Liver (tissue), 9 donors: ENCODE results near the gene PPP1R2. TPM values are rescaled to one million over a fixed set of nuclear protein-coding genes. Genes with fewer than 3 reads are reported as not detected.

Experiments
- DNase-seq: peaks from one replicate; pipeline ENCODE4 v3.0.0-alpha.2; 2017; ENCODE audit warnings: low spot score
- H3K27ac ChIP-seq, 2 donors: one replicate each; pipeline ENCODE4 v1.7.0; 2013; ENCODE audit warnings: inconsistent platforms in 2 of 2, low read length in 2 of 2, control low read depth in 1 of 2, low read depth in 1 of 2, mild to moderate bottlenecking in 1 of 2
- H3K27me3 ChIP-seq, 4 donors: one replicate each; pipeline versions ENCODE4 v1.6.1 to v1.7.0; 2013; ENCODE audit warnings: low read length in 3 of 4, inconsistent platforms in 1 of 4, mild to moderate bottlenecking in 1 of 4, moderate library complexity in 1 of 4; ENCODE audit not compliant: control insufficient read depth in 4 of 4, insufficient read depth in 4 of 4
- H3K36me3 ChIP-seq, 4 donors: one replicate each; pipeline versions ENCODE4 v1.6.1 to v1.7.0; 2013; ENCODE audit warnings: low read length in 3 of 4, mild to moderate bottlenecking in 3 of 4, low read depth in 1 of 4, moderate library complexity in 1 of 4; ENCODE audit not compliant: control insufficient read depth in 4 of 4, insufficient read depth in 3 of 4
- H3K4me1 ChIP-seq, 4 donors: one replicate each; pipeline versions ENCODE4 v1.6.1 to v1.7.0; 2013; ENCODE audit warnings: low read length in 3 of 4, mild to moderate bottlenecking in 3 of 4, moderate library complexity in 1 of 4; ENCODE audit not compliant: control insufficient read depth in 4 of 4, insufficient read depth in 4 of 4
- H3K4me3 ChIP-seq, 3 donors: one replicate each; pipeline versions ENCODE4 v1.6.1 to v1.7.0; 2013; ENCODE audit warnings: low read length in 3 of 3, control low read depth in 1 of 3, low read depth in 1 of 3, mild to moderate bottlenecking in 1 of 3
- H3K9ac ChIP-seq, 2 donors: one replicate each; pipeline ENCODE4 v1.7.0; 2013; ENCODE audit warnings: low read length in 2 of 2, mild to moderate bottlenecking in 2 of 2, moderate library complexity in 2 of 2, control low read depth in 1 of 2, low read depth in 1 of 2
- H3K9me3 ChIP-seq, 4 donors: one replicate each; pipeline versions ENCODE4 v1.6.1 to v1.7.0; 2013; ENCODE audit warnings: low read length in 3 of 4; ENCODE audit not compliant: control insufficient read depth in 4 of 4
- EGR1 ChIP-seq, 2 donors: IDR thresholded peaks; 2 replicates each; pipeline ENCODE4 v1.6.1; 2016 to 2018; ENCODE audit warnings: antibody characterized with exemption in 2 of 2, low read depth in 2 of 2
- FOXA1 ChIP-seq: IDR thresholded peaks from 2 replicates; pipeline ENCODE4 v1.6.1; 2016; ENCODE audit warnings: antibody characterized with exemption
- GABPA ChIP-seq, 2 donors: IDR thresholded peaks in 1 of 2; conservative IDR thresholded peaks in 1 of 2; 2 replicates each; pipeline ENCODE4 v1.6.1; 2016; ENCODE audit warnings: antibody characterized with exemption in 2 of 2, mild to moderate bottlenecking in 1 of 2, moderate library complexity in 1 of 2
- HNF4G ChIP-seq: IDR thresholded peaks from 2 replicates; pipeline ENCODE4 v1.6.1; 2016; ENCODE audit warnings: antibody characterized with exemption
- JUND ChIP-seq, 2 donors: IDR thresholded peaks; 2 replicates each; pipeline ENCODE4 v1.6.1; 2016; ENCODE audit warnings: antibody characterized with exemption in 2 of 2
- RAD21 ChIP-seq, 2 donors: IDR thresholded peaks; 2 replicates each; pipeline ENCODE4 v1.6.1; 2016; ENCODE audit warnings: antibody characterized with exemption in 2 of 2, mild to moderate bottlenecking in 2 of 2
- REST ChIP-seq: IDR thresholded peaks from 2 replicates; pipeline ENCODE4 v1.6.1; 2016; ENCODE audit warnings: antibody characterized with exemption, mild to moderate bottlenecking
- RXRA ChIP-seq, 2 donors: IDR thresholded peaks; 2 replicates each; pipeline ENCODE4 v1.6.1; 2017 to 2018; ENCODE audit warnings: antibody characterized with exemption in 2 of 2, mild to moderate bottlenecking in 1 of 2
- SP1 ChIP-seq: IDR thresholded peaks from 2 replicates; pipeline ENCODE4 v1.6.1; 2018; ENCODE audit warnings: antibody characterized with exemption, mild to moderate bottlenecking
- TAF1 ChIP-seq: conservative IDR thresholded peaks from 2 replicates; pipeline ENCODE4 v1.6.1; 2016; ENCODE audit warnings: antibody characterized with exemption, mild to moderate bottlenecking
- YY1 ChIP-seq: IDR thresholded peaks from 2 replicates; pipeline ENCODE4 v1.6.1; 2016; ENCODE audit warnings: antibody characterized with exemption, mild to moderate bottlenecking
- ZBTB33 ChIP-seq: IDR thresholded peaks from 2 replicates; pipeline ENCODE4 v1.6.1; 2016; ENCODE audit warnings: antibody characterized with exemption
- WGBS: extraction: QIAGEN DNeasy Blood & Tissue Kit; methylation state at CpG from one replicate; pipeline ENCODE4 v1.1.7; 2013; 5-methylcytosine and 5-hydroxymethylcytosine counted together
- polyA plus RNA-seq, 2 donors: library from polyadenylated mRNA; stranded (reverse) in 1 of 2; unstranded in 1 of 2; fragments of 200-250 nt in 1 of 2; fragments of >200 nt in 1 of 2; fragmentation: Nextera tagmentation in 1 of 2; extraction: Ambion mirVana in 1 of 2; gene quantifications; one replicate each; pipeline versions ENCODE4 v1.2.1 to v1.2.3, GENCODE V29; 2013 to 2015
- total RNA-seq, 2 donors: library from RNA; depleted of rRNA; stranded (reverse); fragments of >200 nt; gene quantifications; one replicate each; pipeline ENCODE4 v1.2.3, GENCODE V29; 2014
- TF ChIP-seq, protein P1 (sequence below): IDR thresholded peaks from 2 replicates; pipeline ENCODE4 v1.6.1; 2016; ENCODE audit warnings: antibody characterized with exemption
- donor health status: healthy.
- donor health status: healthy.
- donor health status: healthy.
- donor health status: healthy.
- donor health status: healthy.

Gene PPP1R2
- total and polyA plus RNA-seq, 4 donors, result 9.3 to 21.4 (median 16.0) TPM

DNA sequence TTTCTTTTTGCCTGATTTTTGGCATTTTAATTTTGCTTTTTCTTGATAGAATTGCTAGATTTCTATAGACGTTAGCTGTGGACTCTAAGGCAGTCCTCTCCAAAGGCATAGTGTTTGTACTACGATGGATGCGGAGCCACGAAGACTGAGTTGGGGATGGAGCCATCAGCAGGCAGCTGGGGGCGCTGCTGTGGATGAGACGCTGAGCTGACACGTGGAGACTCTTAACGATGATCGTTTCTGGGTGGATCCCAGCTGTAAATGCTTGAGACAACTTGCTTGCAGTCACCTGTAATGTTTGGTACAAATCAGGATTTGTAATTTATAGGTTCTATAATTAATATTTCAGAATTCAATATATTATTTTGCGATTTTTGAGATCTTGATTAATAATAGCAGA, 13.3 kb upstream of the PPP1R2 start:
- 49% methylated on average over 10 of the region's 10 CpGs for WGBS
- H3K4me1 ChIP-seq, result no peaks in the 10 kb centered on the region
- DNase-seq, result no peak

GRCh38 chr3:195555110-195555509, 12.0 kb upstream of the PPP1R2 start:
- WGBS, result 77% methylated on average over 8 of the region's 8 CpGs
- H3K4me1 ChIP-seq, result no peaks in the 10 kb centered on the region
- H3K27ac ChIP-seq, result no peak overlapping the region
- H3K27me3 ChIP-seq, result no peaks in the 10 kb centered on the region
- H3K36me3 ChIP-seq, result no peaks in the 10 kb centered on the region
- no peak overlapping the region for H3K4me3 ChIP-seq
- H3K9me3 ChIP-seq, result no peaks in the 10 kb centered on the region
- TF ChIP-seq ZBTB33, result no peak
- TF ChIP-seq SP1, result no peak
- TF ChIP-seq FOXA1, result no peak
- TF ChIP-seq RAD21 (IDR thresholded peaks at IDR 0.05), result no peak
- TF ChIP-seq RXRA (IDR thresholded peaks at IDR 0.05), result no peak
- no peak for TF ChIP-seq HNF4G
- no peak overlapping the region for H3K9ac ChIP-seq
- no peak for DNase-seq

More for the DNA sequence above, 13.3 kb upstream of the PPP1R2 start:
- H3K9me3 ChIP-seq, result no peaks in the 10 kb centered on the region
- H3K36me3 ChIP-seq, result no peaks in the 10 kb centered on the region
- H3K4me3 ChIP-seq, result no peak overlapping the region
- no peak for TF ChIP-seq ZBTB33
- no peak for TF ChIP-seq RAD21 (IDR thresholded peaks at IDR 0.05)
- no peak for TF ChIP-seq YY1
- TF ChIP-seq RXRA (IDR thresholded peaks at IDR 0.05), result no peak
- TF ChIP-seq, protein P1, sequence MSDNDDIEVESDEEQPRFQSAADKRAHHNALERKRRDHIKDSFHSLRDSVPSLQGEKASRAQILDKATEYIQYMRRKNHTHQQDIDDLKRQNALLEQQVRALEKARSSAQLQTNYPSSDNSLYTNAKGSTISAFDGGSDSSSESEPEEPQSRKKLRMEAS, result no peak
- no peak for TF ChIP-seq EGR1 (IDR thresholded peaks at IDR 0.05; ENCODE audit: low read depth in 2 of 2)
- TF ChIP-seq GABPA (IDR thresholded peaks at IDR 0.05 in 1 of 2, conservative IDR thresholded peaks at IDR 0.05 in 1 of 2), result no peak
- TF ChIP-seq REST, result no peak
- no peak for TF ChIP-seq TAF1
- no peak for TF ChIP-seq JUND (IDR thresholded peaks at IDR 0.05)
- no peak for TF ChIP-seq HNF4G
- no peak overlapping the region for H3K9ac ChIP-seq
- H3K27ac ChIP-seq, result no peak overlapping the region
- no peaks in the 10 kb centered on the region for H3K27me3 ChIP-seq
